ENCODE measurements around the gene PPIA. TPM values are rescaled to one million over a fixed set of nuclear protein-coding genes. Genes with fewer than 3 reads are reported as not detected.
"Not testable (repeated sequence)": the region's sequence is repeated elsewhere in the genome, so short reads cannot be mapped to it uniquely, and the experiment has no call there.

Gene PPIA
- total RNA-seq, 1 experiment from 2014 or later: 2,465 TPM

GRCh38 chr7:44784364-44784763, 12.1 kb upstream of the PPIA start:
- Mint-ChIP-seq H3K27ac (no peak overlapping the region), H3K9me3 (peaks cover 13% of the 10 kb centered on the region), H3K36me3 (no peaks in the 10 kb centered on the region; the same call in 1 of the 2 replicates), H3K4me3 (no peak overlapping the region), H3K27me3 (ENCODE audit: low read depth) (peaks cover 9% of the 10 kb centered on the region), H3K4me1 (no peaks in the 10 kb centered on the region)
- ATAC-seq (no peak), DNase-seq (ENCODE audit: low spot score) (no peak)
- POLR2A ChIA-PET: no interaction called here
- CTCF ChIA-PET: no interaction called here
- TF ChIP-seq NFYB (CRISPR knock-in tag; conservative IDR thresholded peaks at IDR 0.05; ENCODE audit: low read depth) (no peak), SP1 (CRISPR knock-in tag; conservative IDR thresholded peaks at IDR 0.05) (no peak), ZBTB21 (CRISPR knock-in tag; IDR thresholded peaks at IDR 0.05; ENCODE audit: borderline replicate concordance) (no peak), ZNF423 (CRISPR knock-in tag; IDR thresholded peaks at IDR 0.05) (no peak), OVOL2 (CRISPR knock-in tag; IDR thresholded peaks at IDR 0.05; ENCODE audit: borderline replicate concordance) (no peak), E2F4 (CRISPR knock-in tag; IDR thresholded peaks at IDR 0.05; ENCODE audit: borderline replicate concordance, low read depth) (no peak), CBFB (CRISPR knock-in tag; IDR thresholded peaks at IDR 0.05; ENCODE audit: low read depth) (no peak), TEAD1 (CRISPR knock-in tag; IDR thresholded peaks at IDR 0.05) (no peak), MAX (CRISPR knock-in tag; IDR thresholded peaks at IDR 0.05) (no peak), PRRX2 (CRISPR knock-in tag; IDR thresholded peaks at IDR 0.05) (no peak), CREM (CRISPR knock-in tag; IDR thresholded peaks at IDR 0.05) (no peak), ZMAT4 (CRISPR knock-in tag; IDR thresholded peaks at IDR 0.05) (no peak), GABPB1 (CRISPR knock-in tag; IDR thresholded peaks at IDR 0.05) (no peak), FOXP4 (CRISPR knock-in tag; IDR thresholded peaks at IDR 0.05) (no peak), PREB (CRISPR knock-in tag; IDR thresholded peaks at IDR 0.05; ENCODE audit: borderline replicate concordance) (no peak), ATF3 (CRISPR knock-in tag; conservative IDR thresholded peaks at IDR 0.05) (no peak), IRF1 (CRISPR knock-in tag; IDR thresholded peaks at IDR 0.05) (no peak)

- H3K36me3 Mint-ChIP-seq; POLR2A ChIA-PET; CTCF ChIA-PET; H3K4me1 Mint-ChIP-seq; ATAC-seq; H3K27ac Mint-ChIP-seq; DNase-seq (ENCODE audit: low spot score); H3K4me3 Mint-ChIP-seq; H3K27me3 Mint-ChIP-seq (ENCODE audit: low read depth): not testable (repeated sequence)
- peaks cover 13% of the 10 kb centered on the region for H3K9me3 Mint-ChIP-seq
Observed at GRCh38 chr7:44785218-44785617, 11.3 kb upstream of the PPIA start.

GRCh38 chr7:44787041-44787440, 9.4 kb upstream of the PPIA start:
- peaks cover 13% of the 10 kb centered on the region for H3K9me3 Mint-ChIP-seq
- no peak overlapping the region for H3K27ac Mint-ChIP-seq
- no peak for DNase-seq (ENCODE audit: low spot score)
- H3K27me3 Mint-ChIP-seq (ENCODE audit: low read depth): peaks cover 9% of the 10 kb centered on the region
- ChIA-PET POLR2A (no interaction called here), CTCF (no interaction called here)
- no peaks in the 10 kb centered on the region; the same call in 1 of the 2 replicates for H3K36me3 Mint-ChIP-seq
- no peak overlapping the region for H3K4me3 Mint-ChIP-seq
- no peak for ATAC-seq
- TF ChIP-seq ATF3 (CRISPR knock-in tag; conservative IDR thresholded peaks at IDR 0.05): no peak
- peak; percentile 37; the same call in 1 of the 2 replicates for TF ChIP-seq ZNF423 (CRISPR knock-in tag; IDR thresholded peaks at IDR 0.05)
- no peaks in the 10 kb centered on the region for H3K4me1 Mint-ChIP-seq

All from WTC11 (cell line).